ENCODE results near the gene CYP39A1. TPM values are rescaled to one million over a fixed set of nuclear protein-coding genes. Genes with fewer than 3 reads are reported as not detected.

CYP39A1 gene
- total RNA-seq, 6 donors from 2014 or later: 2.6 to 10.3 (median 5.0) TPM

GRCh38 chr6:46642928-46643751, 9.5 kb downstream of the CYP39A1 start:
- no peak overlapping the region for H3K27ac ChIP-seq
- H3K27me3 ChIP-seq: no peaks in the 10 kb centered on the region
- no peak overlapping the region for H3K4me3 ChIP-seq
- 83 to 91% methylated on average over 4 of the region's 4 CpGs for WGBS, 2 donors
- H3K4me1 ChIP-seq: no peaks in the 10 kb centered on the region
- H3K9me3 ChIP-seq: no peaks in the 10 kb centered on the region
- H3K36me3 ChIP-seq: no peaks in the 10 kb centered on the region
- DNase-seq: no peak
- no peak for TF ChIP-seq POLR2A (IDR thresholded peaks at IDR 0.05)
- TF ChIP-seq CTCF (IDR thresholded peaks at IDR 0.05): no peak
- no peak for TF ChIP-seq POLR2AphosphoS5 (IDR thresholded peaks at IDR 0.05)
- no peak for TF ChIP-seq EP300 (IDR thresholded peaks at IDR 0.05)
- no peak for ATAC-seq (ENCODE audit: low FRiP score in 2 of 2)

GRCh38 chr6:46638650-46639049, 14.0 kb downstream of the CYP39A1 start:
- DNase-seq: no peak
- H3K36me3 ChIP-seq: no peaks in the 10 kb centered on the region
- TF ChIP-seq EP300 (IDR thresholded peaks at IDR 0.05) (no peak), POLR2AphosphoS5 (IDR thresholded peaks at IDR 0.05) (no peak), POLR2A (IDR thresholded peaks at IDR 0.05) (no peak), CTCF (IDR thresholded peaks at IDR 0.05) (no peak)
- no peak overlapping the region for H3K27ac ChIP-seq
- no peak for ATAC-seq (ENCODE audit: low FRiP score in 2 of 2)
- H3K4me1 ChIP-seq: no peaks in the 10 kb centered on the region
- no peaks in the 10 kb centered on the region for H3K9me3 ChIP-seq
- WGBS, 2 donors: 85 to 98% methylated on average over 2 of the region's 2 CpGs
- H3K27me3 ChIP-seq: no peaks in the 10 kb centered on the region
- no peak overlapping the region for H3K4me3 ChIP-seq

GRCh38 chr6:46637933-46638332, 14.7 kb downstream of the CYP39A1 start:
- H3K4me1 ChIP-seq: no peaks in the 10 kb centered on the region
- no peak for ATAC-seq (ENCODE audit: low FRiP score in 2 of 2)
- WGBS, 2 donors: 94 to 100% methylated on average over 1 of the region's 1 CpG
- no peaks in the 10 kb centered on the region for H3K9me3 ChIP-seq
- H3K4me3 ChIP-seq: no peak overlapping the region
- no peaks in the 10 kb centered on the region for H3K27me3 ChIP-seq
- TF ChIP-seq EP300 (IDR thresholded peaks at IDR 0.05): no peak
- no peak for TF ChIP-seq CTCF (IDR thresholded peaks at IDR 0.05)
- no peak for TF ChIP-seq POLR2A (IDR thresholded peaks at IDR 0.05)
- no peak for TF ChIP-seq POLR2AphosphoS5 (IDR thresholded peaks at IDR 0.05)
- no peak for DNase-seq
- H3K36me3 ChIP-seq: no peaks in the 10 kb centered on the region
- H3K27ac ChIP-seq: no peak overlapping the region

- peak in 1 of 2 donors; percentile 84 for ATAC-seq (ENCODE audit: low FRiP score in 2 of 2)
- Histone ChIP-seq H3K36me3 (no peaks in the 10 kb centered on the region), H3K4me1 (no peaks in the 10 kb centered on the region), H3K27me3 (no peaks in the 10 kb centered on the region), H3K27ac (no peak overlapping the region), H3K4me3 (no peak overlapping the region), H3K9me3 (no peaks in the 10 kb centered on the region)
- 71 to 77% methylated on average over 5 of the region's 5 CpGs for WGBS, 2 donors
- no peak for DNase-seq
- TF ChIP-seq POLR2A (IDR thresholded peaks at IDR 0.05): no peak
- no peak for TF ChIP-seq EP300 (IDR thresholded peaks at IDR 0.05)
- no peak for TF ChIP-seq CTCF (IDR thresholded peaks at IDR 0.05)
- no peak for TF ChIP-seq POLR2AphosphoS5 (IDR thresholded peaks at IDR 0.05)
These were observed 15.5 kb downstream of the CYP39A1 start for GRCh38 chr6:46637145-46637544.

GRCh38 chr6:46635462-46635861, 17.2 kb downstream of the CYP39A1 start:
- ATAC-seq (ENCODE audit: low FRiP score in 2 of 2) (no peak), DNase-seq (no peak)
- WGBS, 2 donors: 83 to 91% methylated on average over 4 to 6 of the region's 6 CpGs
- H3K27me3 ChIP-seq: no peaks in the 10 kb centered on the region
- H3K36me3 ChIP-seq: no peaks in the 10 kb centered on the region
- TF ChIP-seq POLR2AphosphoS5 (IDR thresholded peaks at IDR 0.05) (no peak), POLR2A (IDR thresholded peaks at IDR 0.05) (no peak), CTCF (IDR thresholded peaks at IDR 0.05) (no peak), EP300 (IDR thresholded peaks at IDR 0.05) (no peak)
- H3K27ac ChIP-seq: no peak overlapping the region
- no peaks in the 10 kb centered on the region for H3K4me1 ChIP-seq
- no peaks in the 10 kb centered on the region for H3K9me3 ChIP-seq
- H3K4me3 ChIP-seq: no peak overlapping the region
